Endothelial cell of umbilical vein (primary cell): ENCODE data around the gene TBC1D5.

Source experiments
- CTCF ChIP-seq, 2 donors: IDR thresholded peaks; 1 replicate in 1 of 2; 2 replicates in 1 of 2; pipeline ENCODE4 v1.5.1; 2011; ENCODE audit warnings: low read length in 2 of 2, mild to moderate bottlenecking in 2 of 2, moderate library complexity in 2 of 2, control low read depth in 1 of 2, inconsistent platforms in 1 of 2, low read depth in 1 of 2; ENCODE audit not compliant: insufficient read depth in 1 of 2; ENCODE audit errors: extremely low read depth in 1 of 2
- EZH2 ChIP-seq: IDR thresholded peaks from 2 replicates; pipeline ENCODE4 v1.6.1; 2012; ENCODE audit warnings: borderline replicate concordance, low read depth, mild to moderate bottlenecking, moderate library complexity, low read length, inconsistent platforms; ENCODE audit not compliant: severe bottlenecking
- JUN ChIP-seq: IDR thresholded peaks from 2 replicates; pipeline ENCODE4 v1.6.1; 2011; ENCODE audit warnings: borderline replicate concordance, low read depth; ENCODE audit not compliant: insufficient read length, insufficient read depth

GRCh38 chr3:17443142-17443541, 299.3 kb downstream of the TBC1D5 start:
- TF ChIP-seq CTCF (IDR thresholded peaks at IDR 0.05; ENCODE audit: extremely low read depth in 1 of 2, insufficient read depth in 1 of 2, low read depth in 1 of 2, low read length in 2 of 2) = no peak
- TF ChIP-seq EZH2 = no peak
- TF ChIP-seq JUN = no peak
